Fibroblast of lung (primary cell): Measurements from ENCODE around the gene FCRL5. TPM values are rescaled to one million over a fixed set of nuclear protein-coding genes. Genes with fewer than 3 reads are reported as not detected.

Source experiments
- DNase-seq, 2 donors: peaks; one replicate each; pipeline versions ENCODE4 v3.0.0 to v3.0.0-alpha.2; 2010; ENCODE audit warnings: low read depth in 2 of 2
- H2AFZ ChIP-seq: 2 replicates; pipeline ENCODE4 v1.5.1; 2012; ENCODE audit warnings: low read length, control low read depth, inconsistent platforms
- H3K27ac ChIP-seq: 2 replicates; pipeline ENCODE4 v1.5.1; 2011; ENCODE audit warnings: low read length, control low read depth; ENCODE audit not compliant: insufficient read depth
- H3K27me3 ChIP-seq: 2 replicates; pipeline ENCODE4 v1.5.1; 2011; ENCODE audit warnings: mild to moderate bottlenecking, low read length; ENCODE audit not compliant: control insufficient read depth, insufficient read depth
- H3K36me3 ChIP-seq: 2 replicates; pipeline ENCODE4 v1.5.1; 2011; ENCODE audit warnings: low read length; ENCODE audit not compliant: control insufficient read depth, insufficient read depth
- H3K4me1 ChIP-seq: 2 replicates; pipeline ENCODE4 v1.5.1; 2011; ENCODE audit warnings: low read length; ENCODE audit not compliant: control insufficient read depth, insufficient read depth; ENCODE audit errors: extremely low read depth
- H3K4me2 ChIP-seq: 2 replicates; pipeline ENCODE4 v1.5.1; 2011; ENCODE audit warnings: low read length, control low read depth; ENCODE audit not compliant: insufficient read depth; ENCODE audit errors: extremely low read depth
- H3K4me3 ChIP-seq, 4 experiments: fragments of 200-600 bp in 1 of 4; sonication (generic) in 1 of 4; replicated peaks in 1 of 4; 2 replicates each; pipeline ENCODE4 v1.5.1; 2011 to 2016; ENCODE audit warnings: low read length in 4 of 4, low read depth in 3 of 4, mild to moderate bottlenecking in 3 of 4, control low read depth in 2 of 4, inconsistent platforms in 1 of 4, mixed read lengths in 1 of 4; ENCODE audit not compliant: insufficient read depth in 1 of 4; ENCODE audit errors: control extremely low read depth in 1 of 4
- H3K79me2 ChIP-seq: 2 replicates; pipeline ENCODE4 v1.5.1; 2012; ENCODE audit warnings: mild to moderate bottlenecking, low read length, inconsistent platforms; ENCODE audit not compliant: control insufficient read depth, insufficient read depth
- H3K9ac ChIP-seq: 2 replicates; pipeline ENCODE4 v1.5.1; 2011; ENCODE audit warnings: mild to moderate bottlenecking, low read length, control low read depth; ENCODE audit not compliant: insufficient read depth
- H3K9me3 ChIP-seq: 2 replicates; pipeline ENCODE4 v1.5.1; 2012; ENCODE audit warnings: low read depth, low read length; ENCODE audit not compliant: control insufficient read depth, insufficient read depth
- H4K20me1 ChIP-seq: 2 replicates; pipeline ENCODE4 v1.5.1; 2011; ENCODE audit warnings: low read length; ENCODE audit not compliant: control insufficient read depth, insufficient read depth; ENCODE audit errors: extremely low read depth
- EZH2 ChIP-seq: IDR thresholded peaks from 2 replicates; pipeline ENCODE4 v1.5.1; 2012; ENCODE audit warnings: low read length, control low read depth, mild to moderate bottlenecking; ENCODE audit errors: missing control alignments
- polyA minus RNA-seq: library from RNA; depleted of rRNA, polyadenylated mRNA; stranded (reverse); fragments of >200 nt; gene quantifications from 2 replicates; pipeline ENCODE4 v1.2.3, GENCODE V29; 2011; ENCODE audit warnings: low replicate concordance
- polyA plus RNA-seq, 2 donors: library from polyadenylated mRNA; depleted of rRNA in 1 of 2; stranded (reverse) in 1 of 2; unstranded in 1 of 2; fragments of >200 nt; gene quantifications; 2 replicates each; pipeline ENCODE4 v1.2.1, GENCODE V29; 2011 to 2012; ENCODE audit warnings: missing spikeins in 1 of 2
- total RNA-seq: library from RNA; depleted of rRNA; stranded (reverse); fragments of >200 nt; gene quantifications from 2 replicates; pipeline ENCODE4 v1.2.1, GENCODE V29; 2014
- TF ChIP-seq, protein P1 (sequence below), 2 donors: IDR thresholded peaks in 1 of 2; conservative IDR thresholded peaks in 1 of 2; 1 replicate in 1 of 2; 2 replicates in 1 of 2; pipeline ENCODE4 v1.5.1; 2011 to 2012; ENCODE audit warnings: low read length in 2 of 2, control low read depth in 1 of 2, inconsistent platforms in 1 of 2, low read depth in 1 of 2, mild to moderate bottlenecking in 1 of 2

The FCRL5 gene
- not detected in 2 replicates for total RNA-seq
- 0.05 TPM in 1 of 2 replicates, not detected in the other for polyA plus RNA-seq
- polyA plus RNA-seq (2012), result not detected in 2 replicates
- polyA minus RNA-seq, result not detected in 2 replicates

DNA sequence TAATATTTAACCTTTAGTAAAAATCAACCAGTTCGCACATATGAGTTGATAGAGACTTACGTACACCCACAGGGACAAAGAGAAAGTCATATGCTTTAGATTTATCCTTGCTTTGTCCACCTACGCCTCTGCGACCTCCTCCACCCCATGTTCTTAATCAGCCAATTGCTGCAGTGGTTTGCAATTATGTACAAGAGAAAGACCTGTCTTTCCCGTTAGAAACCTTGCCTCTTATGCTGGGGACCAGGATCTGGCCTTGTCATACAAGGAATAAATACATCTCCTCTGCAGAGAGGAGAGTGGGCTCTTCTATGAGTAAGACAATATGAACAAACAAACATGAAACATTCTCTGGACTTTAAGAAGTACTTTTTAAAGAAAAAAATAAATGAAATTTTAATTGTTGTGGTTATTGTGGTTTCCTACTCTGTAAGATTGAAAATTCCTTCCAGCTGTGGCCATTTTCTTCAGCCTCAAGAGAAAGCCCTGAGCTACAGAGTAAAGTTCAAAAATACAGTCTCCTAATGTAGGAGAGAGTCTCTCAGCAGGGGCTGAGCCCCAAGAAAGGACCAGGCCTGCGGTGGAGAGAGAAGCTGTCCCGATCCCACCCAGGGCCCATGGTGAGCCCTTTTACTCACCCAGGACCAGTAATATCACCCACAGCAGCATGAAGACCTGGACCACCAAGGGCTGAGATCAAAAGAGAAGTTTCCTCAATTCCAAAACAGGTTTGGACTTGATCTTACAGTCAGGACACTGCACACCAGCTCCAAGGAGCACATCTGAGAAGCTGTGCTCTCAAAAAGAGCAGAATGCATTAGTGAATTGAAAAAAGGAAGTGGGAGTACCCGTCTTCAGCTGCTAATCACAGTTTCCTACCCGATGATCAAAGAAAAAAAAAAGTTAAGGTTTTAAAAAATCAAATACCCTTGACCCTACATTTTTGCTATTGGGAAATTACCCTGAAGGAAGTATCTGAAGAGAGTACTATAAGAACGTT, at the start of gene FCRL5:
TSS of gene FCRL5 (minus strand) at position 822 of the 1,000 bp plus-strand sequence. CDS start at position 669, 153 bp downstream.
- Histone ChIP-seq H3K27ac (no peak within 1 kb of the TSS), H2AFZ (no peak within 1 kb of the TSS), H4K20me1 (no peaks in the 10 kb centered on the region), H3K4me2 (no peak within 1 kb of the TSS), H3K9ac (no peak within 1 kb of the TSS), H3K4me1 (no peaks in the 10 kb centered on the region), H3K36me3 (no peaks in the 10 kb centered on the region), H3K4me3 (no peak within 1 kb of the TSS), H3K9me3 (no peaks in the 10 kb centered on the region), H3K27me3 (no peaks in the 10 kb centered on the region), H3K79me2 (no peaks in the 10 kb centered on the region)
- no peak for DNase-seq
- TF ChIP-seq EZH2, result no peak
- TF ChIP-seq, protein P1, sequence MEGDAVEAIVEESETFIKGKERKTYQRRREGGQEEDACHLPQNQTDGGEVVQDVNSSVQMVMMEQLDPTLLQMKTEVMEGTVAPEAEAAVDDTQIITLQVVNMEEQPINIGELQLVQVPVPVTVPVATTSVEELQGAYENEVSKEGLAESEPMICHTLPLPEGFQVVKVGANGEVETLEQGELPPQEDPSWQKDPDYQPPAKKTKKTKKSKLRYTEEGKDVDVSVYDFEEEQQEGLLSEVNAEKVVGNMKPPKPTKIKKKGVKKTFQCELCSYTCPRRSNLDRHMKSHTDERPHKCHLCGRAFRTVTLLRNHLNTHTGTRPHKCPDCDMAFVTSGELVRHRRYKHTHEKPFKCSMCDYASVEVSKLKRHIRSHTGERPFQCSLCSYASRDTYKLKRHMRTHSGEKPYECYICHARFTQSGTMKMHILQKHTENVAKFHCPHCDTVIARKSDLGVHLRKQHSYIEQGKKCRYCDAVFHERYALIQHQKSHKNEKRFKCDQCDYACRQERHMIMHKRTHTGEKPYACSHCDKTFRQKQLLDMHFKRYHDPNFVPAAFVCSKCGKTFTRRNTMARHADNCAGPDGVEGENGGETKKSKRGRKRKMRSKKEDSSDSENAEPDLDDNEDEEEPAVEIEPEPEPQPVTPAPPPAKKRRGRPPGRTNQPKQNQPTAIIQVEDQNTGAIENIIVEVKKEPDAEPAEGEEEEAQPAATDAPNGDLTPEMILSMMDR (conservative IDR thresholded peaks at IDR 0.05 in 1 of 2, IDR thresholded peaks at IDR 0.05 in 1 of 2; ENCODE audit: low read depth in 1 of 2, low read length in 2 of 2), result no peak

DNA sequence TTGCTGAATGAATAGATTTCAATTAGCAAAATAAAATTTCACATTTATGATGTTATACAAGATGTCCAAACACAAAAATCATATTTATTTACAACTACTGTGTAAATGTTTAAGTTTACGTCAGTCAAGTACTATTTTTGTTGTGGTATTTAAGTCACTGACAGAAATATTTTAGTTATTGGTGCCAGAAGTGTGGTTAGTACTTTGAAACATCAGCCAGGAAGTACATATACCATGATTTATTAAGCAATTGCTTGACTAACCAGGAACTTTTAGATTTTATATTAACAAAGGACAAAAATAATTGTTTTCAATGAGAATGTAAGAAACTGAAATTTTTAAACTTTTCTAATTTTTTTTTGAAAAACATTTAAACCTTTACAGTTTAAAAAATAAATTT, 47.9 kb upstream of the FCRL5 start:
- no peaks in the 10 kb centered on the region for H4K20me1 ChIP-seq
- TF ChIP-seq EZH2, result no peak
- TF ChIP-seq, protein P1 (conservative IDR thresholded peaks at IDR 0.05 in 1 of 2, IDR thresholded peaks at IDR 0.05 in 1 of 2; ENCODE audit: low read depth in 1 of 2, low read length in 2 of 2), result no peak
- H3K4me2 ChIP-seq, result no peak overlapping the region
- no peak overlapping the region for H3K4me3 ChIP-seq
- no peak overlapping the region for H2AFZ ChIP-seq
- H3K9ac ChIP-seq, result no peak overlapping the region
- H3K36me3 ChIP-seq, result no peaks in the 10 kb centered on the region
- no peak overlapping the region for H3K27ac ChIP-seq
- H3K9me3 ChIP-seq, result no peaks in the 10 kb centered on the region
- H3K4me1 ChIP-seq, result no peaks in the 10 kb centered on the region
- no peak for DNase-seq
- H3K79me2 ChIP-seq, result no peaks in the 10 kb centered on the region
- no peaks in the 10 kb centered on the region for H3K27me3 ChIP-seq

DNA sequence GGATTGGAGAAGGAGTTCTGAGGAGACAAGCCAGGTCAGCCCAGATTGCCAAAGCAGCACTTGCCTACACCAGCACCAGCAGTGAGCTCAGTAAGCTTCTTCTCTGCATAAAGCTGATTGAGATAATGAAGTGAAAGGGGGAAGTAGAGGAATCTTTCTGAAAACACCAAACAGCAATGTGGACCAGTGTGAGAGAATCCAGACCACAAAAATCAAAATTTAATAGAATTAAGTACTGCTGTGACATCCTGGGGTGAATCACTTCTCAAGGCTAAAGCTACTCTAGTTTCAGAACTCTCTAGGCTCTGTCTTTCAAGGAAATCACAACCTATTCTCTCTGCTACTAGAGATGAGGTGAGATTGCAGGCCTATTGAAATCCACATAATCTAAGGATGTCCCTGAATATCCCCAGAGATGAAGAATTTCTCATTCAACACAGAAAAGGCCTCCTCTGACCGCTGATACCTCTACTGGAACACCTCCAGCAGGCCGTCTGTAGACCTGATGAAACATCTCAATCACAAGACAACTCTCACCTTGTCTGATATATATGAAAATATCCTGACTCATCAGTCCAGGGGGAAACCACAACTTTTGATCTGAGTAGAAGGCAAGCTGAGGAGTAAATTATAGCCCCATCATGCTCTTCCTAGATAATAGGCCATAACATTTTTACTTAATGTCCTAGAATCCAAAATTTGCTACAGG, 45.8 kb upstream of the FCRL5 start, which contains the start of gene FCRL4:
TSS of gene FCRL4 (minus strand) at position 127 of the 709 bp plus-strand sequence. CDS start 141 bp downstream, outside the sequence.
- no peak within 1 kb of the TSS for H3K4me2 ChIP-seq
- H4K20me1 ChIP-seq, result no peaks in the 10 kb centered on the region
- no peaks in the 10 kb centered on the region for H3K9me3 ChIP-seq
- H3K27me3 ChIP-seq, result no peaks in the 10 kb centered on the region
- no peak within 1 kb of the TSS for H3K9ac ChIP-seq
- no peak within 1 kb of the TSS for H3K27ac ChIP-seq
- TF ChIP-seq, protein P1 (conservative IDR thresholded peaks at IDR 0.05 in 1 of 2, IDR thresholded peaks at IDR 0.05 in 1 of 2; ENCODE audit: low read depth in 1 of 2, low read length in 2 of 2), result no peak
- TF ChIP-seq EZH2, result no peak
- H2AFZ ChIP-seq, result no peak within 1 kb of the TSS
- no peaks in the 10 kb centered on the region for H3K4me1 ChIP-seq
- no peaks in the 10 kb centered on the region for H3K36me3 ChIP-seq
- no peak within 1 kb of the TSS for H3K4me3 ChIP-seq
- DNase-seq, result no peak
- H3K79me2 ChIP-seq, result no peaks in the 10 kb centered on the region
